ENCODE data around the gene SUPT6H. TPM values are rescaled to one million over a fixed set of nuclear protein-coding genes. Genes with fewer than 3 reads are reported as not detected.

SUPT6H gene
- total RNA-seq, 5 donors from 2014 or later (not counting 1 experiment from before 2014, with no cell fraction given) = 89.2 to 129 (median 95.7) TPM

DNA sequence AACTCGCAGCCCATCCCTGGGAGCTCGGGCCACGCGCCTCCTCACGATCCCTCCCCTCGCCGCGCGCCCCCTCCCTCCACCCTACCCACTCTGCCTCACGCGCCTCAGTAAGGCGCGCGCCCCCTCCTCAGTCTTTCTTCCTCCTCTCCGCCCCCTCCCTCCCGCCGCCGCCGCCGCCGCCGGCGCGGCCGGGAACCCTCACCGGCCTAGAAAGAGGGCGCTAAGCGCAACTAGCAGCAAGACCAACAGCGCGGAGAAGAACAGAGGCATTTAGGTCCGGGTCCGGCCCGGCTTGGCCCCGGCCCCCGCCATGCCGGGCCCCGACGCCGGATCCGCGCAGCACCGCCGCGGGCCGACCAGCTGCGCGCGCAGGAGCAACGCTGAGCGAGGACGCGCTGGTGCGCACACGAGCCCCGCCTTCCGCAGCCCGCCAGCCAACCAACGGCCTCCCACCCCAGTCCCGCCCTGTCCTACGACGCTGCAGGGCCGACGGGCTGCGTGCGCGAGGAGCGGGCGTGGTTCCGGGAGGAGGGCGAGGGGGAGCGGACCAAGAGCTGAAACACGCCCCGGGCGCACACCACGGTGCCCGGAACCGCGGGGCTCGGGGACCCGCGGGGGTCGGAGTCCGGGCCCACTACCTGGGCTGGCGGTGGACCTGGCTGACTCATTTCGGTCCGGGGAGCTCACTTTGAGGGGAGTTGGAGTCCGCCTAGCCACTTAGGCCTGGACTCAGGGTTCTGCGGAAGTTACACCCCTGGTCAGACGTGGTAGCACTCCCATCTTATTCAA, 17.0 kb upstream of the SUPT6H start, which contains the start of gene BLTP2:
BLTP2 (minus strand) TSS at position 372 of the 789 bp plus-strand sequence; CDS start at position 270, 102 bp downstream.
- H3K27me3 ChIP-seq (replicated peaks in 1 of 2; ENCODE audit: control insufficient read depth in 2 of 2, extremely low read depth in 1 of 2, insufficient read depth in 2 of 2, low read length in 1 of 2) = no peaks in the 10 kb centered on the region
- H3K4me3 ChIP-seq (ENCODE audit: control insufficient read depth in 1 of 2, extremely low read depth in 1 of 2, low read length in 1 of 2) = peak within 1 kb of the TSS; percentile 83 to 91
- DNase-seq = peak; percentile 91 to 98 (median 95)
- Mint-ChIP-seq H3K4me1 (peaks cover 39 to 45% (median 41%) of the 10 kb centered on the region in 3 donors), H3K27ac (peak within 1 kb of the TSS; percentile 88 to 91), H3K9me3 (no peaks in the 10 kb centered on the region), H3K36me3 (peaks cover 24% of the 10 kb centered on the region), H3K27me3 (no peaks in the 10 kb centered on the region), H3K4me3 (peak within 1 kb of the TSS; percentile 85 to 94 (median 92))
- peaks cover 4 to 46% of the 10 kb centered on the region in 2 donors for H3K36me3 ChIP-seq (ENCODE audit: control insufficient read depth in 2 of 2, extremely low read depth in 1 of 2, insufficient read depth in 1 of 2, low read length in 1 of 2)
- H3K4me1 ChIP-seq (ENCODE audit: control insufficient read depth in 1 of 2, extremely low read depth in 1 of 2, insufficient read depth in 2 of 2, low read length in 2 of 2) = peaks cover 27 to 33% of the 10 kb centered on the region in 2 experiments
- CTCF ChIA-PET = interaction anchor here in 1 of 2 donors (0.6 to 4.8 kb wide), 4 partner anchors 17 to 105 kb away, joined by 3 to 63 read pairs (median 4); partner anchors contain the start of genes PIGS, SDF2 and SUPT6H
- peak; percentile 97 to 100 (median 99) for ATAC-seq (replicated peaks in 1 of 4)
- no peaks in the 10 kb centered on the region for H3K9me3 ChIP-seq
- H3K27ac ChIP-seq (ENCODE audit: low read length) = peak within 1 kb of the TSS; percentile 75
- POLR2A ChIA-PET = interaction anchor here (0.5 to 1.1 kb wide), 6 partner anchors 17 to 124 kb away, joined by 3 to 9 read pairs (median 4); partner anchors contain the start of genes PROCA1 (in 1 of the 2), SDF2 (in 1 of the 2) and SUPT6H (in 1 of the 2)
- under 1% methylated on average over 73 of the region's 89 CpGs for WGBS (ENCODE audit: insufficient coverage)

DNA sequence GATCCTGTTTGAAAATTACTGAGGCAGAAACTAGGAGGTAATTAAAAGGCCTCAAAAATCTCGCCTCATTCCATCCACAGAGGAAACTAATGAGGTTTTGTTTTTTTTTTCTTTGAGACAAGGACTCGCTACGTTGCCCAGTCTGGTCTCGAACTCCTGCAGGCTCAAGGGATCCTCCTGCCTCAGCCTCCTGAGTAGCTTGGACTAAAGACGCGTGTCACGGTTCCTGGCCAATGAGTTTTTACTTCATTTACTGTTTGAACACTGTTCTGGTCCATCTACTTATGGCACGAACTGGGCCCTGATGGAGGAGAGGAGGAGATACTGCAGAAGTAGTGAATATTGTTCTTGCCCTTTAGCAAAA, 16.4 kb upstream of the SUPT6H start:
- Histone ChIP-seq H3K27me3 (replicated peaks in 1 of 2; ENCODE audit: control insufficient read depth in 2 of 2, extremely low read depth in 1 of 2, insufficient read depth in 2 of 2, low read length in 1 of 2) (no peaks in the 10 kb centered on the region), H3K4me3 (ENCODE audit: control insufficient read depth in 1 of 2, extremely low read depth in 1 of 2, low read length in 1 of 2) (peak overlapping the region; percentile 57 to 88), H3K9me3 (no peaks in the 10 kb centered on the region), H3K4me1 (ENCODE audit: control insufficient read depth in 1 of 2, extremely low read depth in 1 of 2, insufficient read depth in 2 of 2, low read length in 2 of 2) (peaks cover 27 to 33% of the 10 kb centered on the region in 2 experiments), H3K27ac (ENCODE audit: low read length) (peak overlapping the region; percentile 75), H3K36me3 (ENCODE audit: control insufficient read depth in 2 of 2, extremely low read depth in 1 of 2, insufficient read depth in 1 of 2, low read length in 1 of 2) (peaks cover 9 to 45% of the 10 kb centered on the region in 2 donors)
- no peak for ATAC-seq (replicated peaks in 1 of 4)
- H3K27me3 Mint-ChIP-seq = no peaks in the 10 kb centered on the region
- POLR2A ChIA-PET = interaction anchor here (0.5 to 1.1 kb wide), 6 partner anchors 17 to 123 kb away, joined by 3 to 9 read pairs (median 4); partner anchors contain the start of genes PROCA1 (in 1 of the 2), SDF2 (in 1 of the 2) and SUPT6H (in 1 of the 2)
- peak in 1 of 35 experiments; percentile 8 for DNase-seq
- 19% methylated on average over 3 of the region's 8 CpGs for WGBS (ENCODE audit: insufficient coverage)
- CTCF ChIA-PET = interaction anchor here in 1 of 2 donors (1.4 to 4.8 kb wide), 3 partner anchors 17 to 81 kb away, joined by 3 to 63 read pairs (median 8); partner anchors contain the start of genes PIGS, SDF2, SUPT6H and TLCD1
- peak overlapping the region; percentile 82 to 91 for H3K27ac Mint-ChIP-seq
- no peaks in the 10 kb centered on the region for H3K9me3 Mint-ChIP-seq
- H3K4me3 Mint-ChIP-seq = peak overlapping the region; percentile 85 to 94 (median 92)
- H3K36me3 Mint-ChIP-seq = peaks cover 20% of the 10 kb centered on the region
- peaks cover 39 to 42% (median 41%) of the 10 kb centered on the region in 3 donors for H3K4me1 Mint-ChIP-seq

DNA sequence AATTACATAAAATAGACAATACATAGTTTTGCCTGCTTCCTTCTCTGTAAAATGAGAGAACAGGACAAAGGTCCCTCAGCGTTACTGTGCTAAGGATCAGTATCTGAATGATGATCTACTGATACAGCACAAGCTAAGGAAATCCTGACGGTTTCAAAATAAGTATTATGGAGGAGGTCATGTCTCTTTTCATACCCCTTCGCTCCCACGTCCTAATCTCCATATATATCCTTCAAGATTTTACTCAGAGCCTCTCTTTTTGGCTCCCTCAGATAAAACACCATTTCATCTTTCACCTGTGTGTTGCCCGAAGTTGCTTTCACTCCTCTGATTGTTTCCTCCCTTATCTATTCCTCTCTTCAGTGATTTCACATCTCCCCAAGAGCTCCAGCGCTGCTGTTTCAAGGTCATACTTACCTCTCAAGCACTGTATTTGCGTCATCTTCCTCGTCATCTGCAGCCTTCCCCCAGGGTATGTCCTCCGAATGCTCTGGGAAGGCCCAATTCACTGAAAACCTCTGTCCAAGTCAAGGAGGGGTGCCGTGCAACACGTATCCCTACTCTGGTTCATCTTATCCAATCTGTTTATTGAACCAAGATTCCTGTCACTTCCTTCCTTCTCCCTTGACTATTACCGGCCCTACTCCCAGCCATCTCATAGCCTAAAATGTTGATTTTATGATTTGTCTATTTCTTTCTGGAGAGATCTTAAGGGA, 15.8 kb upstream of the SUPT6H start:
- Mint-ChIP-seq H3K4me1 (peaks cover 39 to 41% (median 39%) of the 10 kb centered on the region in 3 donors), H3K4me3 (peak overlapping the region; percentile 85 to 94 (median 92)), H3K9me3 (no peaks in the 10 kb centered on the region), H3K27me3 (no peaks in the 10 kb centered on the region), H3K36me3 (peaks cover 19% of the 10 kb centered on the region), H3K27ac (peak overlapping the region; percentile 82 to 91)
- peaks cover 9 to 45% of the 10 kb centered on the region in 2 donors for H3K36me3 ChIP-seq (ENCODE audit: control insufficient read depth in 2 of 2, extremely low read depth in 1 of 2, insufficient read depth in 1 of 2, low read length in 1 of 2)
- ChIA-PET POLR2A (interaction anchor here in 1 of 2 donors (1.1 to 1.6 kb wide), 2 partner anchors 16 to 47 kb away, joined by 4 to 15 read pairs; partner anchors contain the start of genes SDF2 and SUPT6H), CTCF (interaction anchor here (0.6 to 4.8 kb wide), 15 partner anchors 11 to 471 kb away, joined by 3 to 63 read pairs (median 3); partner anchors contain the start of genes ALDOC (in 1 of the 2), PIGS (in 1 of the 2), PROCA1 (in 1 of the 2) and RPL23A (in 1 of the 2))
- peaks cover 27 to 33% of the 10 kb centered on the region in 2 experiments for H3K4me1 ChIP-seq (ENCODE audit: control insufficient read depth in 1 of 2, extremely low read depth in 1 of 2, insufficient read depth in 2 of 2, low read length in 2 of 2)
- H3K27ac ChIP-seq (ENCODE audit: low read length) = peak overlapping the region; percentile 75
- H3K9me3 ChIP-seq = no peaks in the 10 kb centered on the region
- 69% methylated on average over 9 of the region's 12 CpGs for WGBS (ENCODE audit: insufficient coverage)
- H3K27me3 ChIP-seq (replicated peaks in 1 of 2; ENCODE audit: control insufficient read depth in 2 of 2, extremely low read depth in 1 of 2, insufficient read depth in 2 of 2, low read length in 1 of 2) = no peaks in the 10 kb centered on the region
- peak overlapping the region in 1 of 2 donors; percentile 16 for H3K4me3 ChIP-seq (ENCODE audit: control insufficient read depth in 1 of 2, extremely low read depth in 1 of 2, low read length in 1 of 2)
- DNase-seq (peak in 3 of 35 experiments; percentile 5 to 33 (median 7)), ATAC-seq (replicated peaks in 1 of 4) (no peak)

DNA sequence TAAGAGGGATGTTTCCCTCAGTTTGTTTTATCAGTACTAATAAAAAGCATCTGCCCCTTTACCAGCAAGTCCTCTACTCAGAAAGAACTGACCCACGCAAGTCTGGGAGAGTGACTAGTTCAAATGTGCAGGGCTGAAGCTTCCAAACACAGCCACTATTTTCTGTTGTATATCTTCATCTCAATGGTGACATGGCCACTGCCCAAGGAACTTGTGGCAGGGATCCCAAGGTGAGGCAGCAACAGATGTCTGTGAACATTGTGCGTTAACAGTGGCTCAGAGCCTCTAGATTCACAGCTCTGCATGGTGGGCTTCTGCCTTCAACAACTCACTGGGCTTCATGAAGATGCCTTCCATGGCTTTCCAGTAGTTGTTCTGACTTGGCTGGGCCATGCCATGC, 13.3 kb upstream of the SUPT6H start:
- peaks cover 22 to 26% of the 10 kb centered on the region in 2 experiments for H3K4me1 ChIP-seq (ENCODE audit: control insufficient read depth in 1 of 2, extremely low read depth in 1 of 2, insufficient read depth in 2 of 2, low read length in 2 of 2)
- H3K27ac ChIP-seq (ENCODE audit: low read length) = no peak overlapping the region
- H3K36me3 ChIP-seq (ENCODE audit: control insufficient read depth in 2 of 2, extremely low read depth in 1 of 2, insufficient read depth in 1 of 2, low read length in 1 of 2) = peaks cover 9 to 34% of the 10 kb centered on the region in 2 donors
- H3K9me3 ChIP-seq = no peaks in the 10 kb centered on the region
- peaks cover 26 to 34% (median 28%) of the 10 kb centered on the region in 3 donors for H3K4me1 Mint-ChIP-seq
- H3K4me3 Mint-ChIP-seq = no peak overlapping the region
- H3K27me3 Mint-ChIP-seq = no peaks in the 10 kb centered on the region
- H3K9me3 Mint-ChIP-seq = no peaks in the 10 kb centered on the region
- H3K27me3 ChIP-seq (replicated peaks in 1 of 2; ENCODE audit: control insufficient read depth in 2 of 2, extremely low read depth in 1 of 2, insufficient read depth in 2 of 2, low read length in 1 of 2) = no peaks in the 10 kb centered on the region
- ChIA-PET CTCF (interaction anchor here in 1 of 2 donors (0.6 to 2.4 kb wide), 3 partner anchors 12 to 468 kb away, joined by 3 to 18 read pairs (median 3); partner anchors contain the start of genes SDF2 and SUPT6H), POLR2A (interaction anchor here in 1 of 2 donors (0.7 kb wide), 1 partner anchor 27 kb away, joined by 3 read pairs; no protein-coding TSS in a partner anchor)
- no peak overlapping the region for H3K4me3 ChIP-seq (ENCODE audit: control insufficient read depth in 1 of 2, extremely low read depth in 1 of 2, low read length in 1 of 2)
- DNase-seq (no peak), ATAC-seq (replicated peaks in 1 of 4) (no peak)
- 93% methylated on average over 1 of the region's 2 CpGs for WGBS (ENCODE audit: insufficient coverage)
- peaks cover 21% of the 10 kb centered on the region for H3K36me3 Mint-ChIP-seq
- no peak overlapping the region for H3K27ac Mint-ChIP-seq

DNA sequence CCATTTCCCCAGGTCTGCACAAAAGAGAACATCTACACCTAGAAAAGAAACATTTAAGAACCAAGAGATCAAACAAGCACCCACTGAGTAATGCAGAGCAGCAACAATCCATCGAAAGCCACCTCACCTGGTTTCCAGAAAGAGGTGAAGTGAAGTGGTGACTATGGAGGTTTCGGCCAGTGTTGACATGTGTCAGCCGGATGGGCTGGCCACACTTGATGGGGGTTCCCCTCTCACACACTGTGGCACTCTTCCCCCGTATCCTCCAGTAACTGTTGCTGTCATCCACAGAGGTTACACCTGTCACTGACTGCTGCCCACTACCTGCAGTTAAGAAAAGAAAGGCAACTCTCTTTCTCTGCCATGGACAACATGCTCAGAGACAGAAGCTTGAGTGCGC, 6.8 kb upstream of the SUPT6H start:
- peaks cover 0 to 8% of the 10 kb centered on the region in 2 experiments for H3K4me1 ChIP-seq (ENCODE audit: control insufficient read depth in 1 of 2, extremely low read depth in 1 of 2, insufficient read depth in 2 of 2, low read length in 2 of 2)
- peaks cover 22% of the 10 kb centered on the region for H3K36me3 Mint-ChIP-seq
- H3K9me3 ChIP-seq = no peaks in the 10 kb centered on the region
- no peaks in the 10 kb centered on the region for H3K27me3 Mint-ChIP-seq
- CTCF ChIA-PET = no interaction called here
- H3K4me1 Mint-ChIP-seq = peaks cover 20 to 28% (median 20%) of the 10 kb centered on the region in 3 donors
- no peak overlapping the region for H3K27ac ChIP-seq (ENCODE audit: low read length)
- POLR2A ChIA-PET = no interaction called here
- no peak overlapping the region for H3K27ac Mint-ChIP-seq
- 81% methylated on average over 2 of the region's 5 CpGs for WGBS (ENCODE audit: insufficient coverage)
- H3K4me3 ChIP-seq (ENCODE audit: control insufficient read depth in 1 of 2, extremely low read depth in 1 of 2, low read length in 1 of 2) = no peak overlapping the region
- no peak for ATAC-seq (replicated peaks in 1 of 4)
- peaks cover 10 to 41% of the 10 kb centered on the region in 2 donors for H3K36me3 ChIP-seq (ENCODE audit: control insufficient read depth in 2 of 2, extremely low read depth in 1 of 2, insufficient read depth in 1 of 2, low read length in 1 of 2)
- DNase-seq = no peak
- H3K27me3 ChIP-seq (replicated peaks in 1 of 2; ENCODE audit: control insufficient read depth in 2 of 2, extremely low read depth in 1 of 2, insufficient read depth in 2 of 2, low read length in 1 of 2) = no peaks in the 10 kb centered on the region
- H3K4me3 Mint-ChIP-seq = no peak overlapping the region
- no peaks in the 10 kb centered on the region for H3K9me3 Mint-ChIP-seq
